ENCODE results near the gene CLPSL2.

CLPSL2 gene

GRCh38 chr6:35735452-35735851, 40.9 kb upstream of the CLPSL2 start:
- Histone ChIP-seq H3K9me3 (ENCODE audit: control insufficient read depth, insufficient read depth, low read length) (no peaks in the 10 kb centered on the region), H3K27me3 (ENCODE audit: control insufficient read depth, insufficient read depth, low read length) (no peaks in the 10 kb centered on the region), H3K4me3 (ENCODE audit: low read depth, low read length) (no peak overlapping the region), H3K4me1 (ENCODE audit: control insufficient read depth, insufficient read depth, low read length) (peaks cover 25% of the 10 kb centered on the region), H3K9ac (ENCODE audit: low read depth, low read length) (no peak overlapping the region), H3K36me3 (ENCODE audit: control insufficient read depth, insufficient read depth, low read length) (no peaks in the 10 kb centered on the region)

GRCh38 chr6:35736253-35736894, 40.0 kb upstream of the CLPSL2 start:
- Histone ChIP-seq H3K4me3 (ENCODE audit: low read depth, low read length) (no peak overlapping the region), H3K4me1 (ENCODE audit: control insufficient read depth, insufficient read depth, low read length) (peaks cover 33% of the 10 kb centered on the region), H3K9ac (ENCODE audit: low read depth, low read length) (no peak overlapping the region)

GRCh38 chr6:35736982-35737412, 39.4 kb upstream of the CLPSL2 start, which contains the start of gene ARMC12:
ARMC12 (plus strand) TSS chr6:35737032; CDS start chr6:35737109, 77 bp downstream.
- Histone ChIP-seq H3K9me3 (ENCODE audit: control insufficient read depth, insufficient read depth, low read length) (no peaks in the 10 kb centered on the region), H3K4me3 (ENCODE audit: low read depth, low read length) (no peak within 1 kb of the TSS), H3K27me3 (ENCODE audit: control insufficient read depth, insufficient read depth, low read length) (no peaks in the 10 kb centered on the region), H3K9ac (ENCODE audit: low read depth, low read length) (no peak within 1 kb of the TSS), H3K4me1 (ENCODE audit: control insufficient read depth, insufficient read depth, low read length) (peaks cover 33% of the 10 kb centered on the region), H3K36me3 (ENCODE audit: control insufficient read depth, insufficient read depth, low read length) (no peaks in the 10 kb centered on the region)

More at GRCh38 chr6:35736253-35736894, 40.0 kb upstream of the CLPSL2 start:
- no peaks in the 10 kb centered on the region for H3K9me3 ChIP-seq (ENCODE audit: control insufficient read depth, insufficient read depth, low read length)
- no peaks in the 10 kb centered on the region for H3K27me3 ChIP-seq (ENCODE audit: control insufficient read depth, insufficient read depth, low read length)
- H3K36me3 ChIP-seq (ENCODE audit: control insufficient read depth, insufficient read depth, low read length): no peaks in the 10 kb centered on the region

GRCh38 chr6:35737413-35738211, 38.8 kb upstream of the CLPSL2 start:
- H3K4me1 ChIP-seq (ENCODE audit: control insufficient read depth, insufficient read depth, low read length): peaks cover 28% of the 10 kb centered on the region
- no peak overlapping the region for H3K4me3 ChIP-seq (ENCODE audit: low read depth, low read length)
- no peaks in the 10 kb centered on the region for H3K36me3 ChIP-seq (ENCODE audit: control insufficient read depth, insufficient read depth, low read length)
- H3K27me3 ChIP-seq (ENCODE audit: control insufficient read depth, insufficient read depth, low read length): no peaks in the 10 kb centered on the region
- H3K9ac ChIP-seq (ENCODE audit: low read depth, low read length): no peak overlapping the region
- no peaks in the 10 kb centered on the region for H3K9me3 ChIP-seq (ENCODE audit: control insufficient read depth, insufficient read depth, low read length)

- Histone ChIP-seq H3K27me3 (ENCODE audit: control insufficient read depth, insufficient read depth, low read length) (no peaks in the 10 kb centered on the region), H3K4me3 (ENCODE audit: low read depth, low read length) (no peak overlapping the region), H3K4me1 (ENCODE audit: control insufficient read depth, insufficient read depth, low read length) (peaks cover 27% of the 10 kb centered on the region), H3K9ac (ENCODE audit: low read depth, low read length) (no peak overlapping the region), H3K36me3 (ENCODE audit: control insufficient read depth, insufficient read depth, low read length) (no peaks in the 10 kb centered on the region), H3K9me3 (ENCODE audit: control insufficient read depth, insufficient read depth, low read length) (no peaks in the 10 kb centered on the region)
Observed at GRCh38 chr6:35739645-35740524, 36.5 kb upstream of the CLPSL2 start.

GRCh38 chr6:35742842-35743241, 33.6 kb upstream of the CLPSL2 start:
- no peak overlapping the region for H3K9ac ChIP-seq (ENCODE audit: low read depth, low read length)

GRCh38 chr6:35745509-35745908, 30.9 kb upstream of the CLPSL2 start:
- Histone ChIP-seq H3K9ac (ENCODE audit: low read depth, low read length) (no peak overlapping the region), H3K36me3 (ENCODE audit: control insufficient read depth, insufficient read depth, low read length) (no peaks in the 10 kb centered on the region), H3K9me3 (ENCODE audit: control insufficient read depth, insufficient read depth, low read length) (no peaks in the 10 kb centered on the region), H3K4me1 (ENCODE audit: control insufficient read depth, insufficient read depth, low read length) (peaks cover 7% of the 10 kb centered on the region), H3K4me3 (ENCODE audit: low read depth, low read length) (no peak overlapping the region), H3K27me3 (ENCODE audit: control insufficient read depth, insufficient read depth, low read length) (no peaks in the 10 kb centered on the region)

More at GRCh38 chr6:35742842-35743241, 33.6 kb upstream of the CLPSL2 start:
- peaks cover 25% of the 10 kb centered on the region for H3K4me1 ChIP-seq (ENCODE audit: control insufficient read depth, insufficient read depth, low read length)
- no peaks in the 10 kb centered on the region for H3K36me3 ChIP-seq (ENCODE audit: control insufficient read depth, insufficient read depth, low read length)
- no peaks in the 10 kb centered on the region for H3K27me3 ChIP-seq (ENCODE audit: control insufficient read depth, insufficient read depth, low read length)
- H3K9me3 ChIP-seq (ENCODE audit: control insufficient read depth, insufficient read depth, low read length): no peaks in the 10 kb centered on the region
- H3K4me3 ChIP-seq (ENCODE audit: low read depth, low read length): no peak overlapping the region

GRCh38 chr6:35746516-35746915, 29.9 kb upstream of the CLPSL2 start:
- no peaks in the 10 kb centered on the region for H3K27me3 ChIP-seq (ENCODE audit: control insufficient read depth, insufficient read depth, low read length)
- no peaks in the 10 kb centered on the region for H3K36me3 ChIP-seq (ENCODE audit: control insufficient read depth, insufficient read depth, low read length)
- H3K9ac ChIP-seq (ENCODE audit: low read depth, low read length): no peak overlapping the region
- H3K4me3 ChIP-seq (ENCODE audit: low read depth, low read length): no peak overlapping the region
- H3K9me3 ChIP-seq (ENCODE audit: control insufficient read depth, insufficient read depth, low read length): no peaks in the 10 kb centered on the region
- no peaks in the 10 kb centered on the region for H3K4me1 ChIP-seq (ENCODE audit: control insufficient read depth, insufficient read depth, low read length)

GRCh38 chr6:35747877-35748276, 28.5 kb upstream of the CLPSL2 start:
- H3K27me3 ChIP-seq (ENCODE audit: control insufficient read depth, insufficient read depth, low read length): no peaks in the 10 kb centered on the region
- H3K9me3 ChIP-seq (ENCODE audit: control insufficient read depth, insufficient read depth, low read length): no peaks in the 10 kb centered on the region
- no peak overlapping the region for H3K9ac ChIP-seq (ENCODE audit: low read depth, low read length)
- H3K4me1 ChIP-seq (ENCODE audit: control insufficient read depth, insufficient read depth, low read length): no peaks in the 10 kb centered on the region
- no peak overlapping the region for H3K4me3 ChIP-seq (ENCODE audit: low read depth, low read length)
- no peaks in the 10 kb centered on the region for H3K36me3 ChIP-seq (ENCODE audit: control insufficient read depth, insufficient read depth, low read length)

GRCh38 chr6:35750557-35750956, 25.8 kb upstream of the CLPSL2 start:
- no peaks in the 10 kb centered on the region for H3K27me3 ChIP-seq (ENCODE audit: control insufficient read depth, insufficient read depth, low read length)
- no peak overlapping the region for H3K9ac ChIP-seq (ENCODE audit: low read depth, low read length)
- no peak overlapping the region for H3K4me3 ChIP-seq (ENCODE audit: low read depth, low read length)
- no peaks in the 10 kb centered on the region for H3K36me3 ChIP-seq (ENCODE audit: control insufficient read depth, insufficient read depth, low read length)
- no peaks in the 10 kb centered on the region for H3K9me3 ChIP-seq (ENCODE audit: control insufficient read depth, insufficient read depth, low read length)
- H3K4me1 ChIP-seq (ENCODE audit: control insufficient read depth, insufficient read depth, low read length): peaks cover 12% of the 10 kb centered on the region

- Histone ChIP-seq H3K4me1 (ENCODE audit: control insufficient read depth, insufficient read depth, low read length) (peaks cover 15% of the 10 kb centered on the region), H3K9me3 (ENCODE audit: control insufficient read depth, insufficient read depth, low read length) (no peaks in the 10 kb centered on the region), H3K9ac (ENCODE audit: low read depth, low read length) (no peak overlapping the region), H3K4me3 (ENCODE audit: low read depth, low read length) (no peak overlapping the region), H3K36me3 (ENCODE audit: control insufficient read depth, insufficient read depth, low read length) (no peaks in the 10 kb centered on the region), H3K27me3 (ENCODE audit: control insufficient read depth, insufficient read depth, low read length) (no peaks in the 10 kb centered on the region)
Observed at GRCh38 chr6:35751594-35751993, 24.8 kb upstream of the CLPSL2 start.
